AG10803 (cell line): Measurements from ENCODE around the gene PRDM16.

Source experiments
- DNase-seq: peaks from one replicate; pipeline ENCODE4 v3.0.0; 2010; ENCODE audit warnings: low read depth
- H3K4me3 ChIP-seq: 2 replicates; pipeline ENCODE4 v1.5.1; 2011; ENCODE audit warnings: mild to moderate bottlenecking, low read length, control low read depth
- TF ChIP-seq, protein P1 (sequence below): conservative IDR thresholded peaks from 2 replicates; pipeline ENCODE4 v1.5.1; 2011; ENCODE audit warnings: mild to moderate bottlenecking, low read length, control low read depth, inconsistent platforms

The PRDM16 gene

DNA sequence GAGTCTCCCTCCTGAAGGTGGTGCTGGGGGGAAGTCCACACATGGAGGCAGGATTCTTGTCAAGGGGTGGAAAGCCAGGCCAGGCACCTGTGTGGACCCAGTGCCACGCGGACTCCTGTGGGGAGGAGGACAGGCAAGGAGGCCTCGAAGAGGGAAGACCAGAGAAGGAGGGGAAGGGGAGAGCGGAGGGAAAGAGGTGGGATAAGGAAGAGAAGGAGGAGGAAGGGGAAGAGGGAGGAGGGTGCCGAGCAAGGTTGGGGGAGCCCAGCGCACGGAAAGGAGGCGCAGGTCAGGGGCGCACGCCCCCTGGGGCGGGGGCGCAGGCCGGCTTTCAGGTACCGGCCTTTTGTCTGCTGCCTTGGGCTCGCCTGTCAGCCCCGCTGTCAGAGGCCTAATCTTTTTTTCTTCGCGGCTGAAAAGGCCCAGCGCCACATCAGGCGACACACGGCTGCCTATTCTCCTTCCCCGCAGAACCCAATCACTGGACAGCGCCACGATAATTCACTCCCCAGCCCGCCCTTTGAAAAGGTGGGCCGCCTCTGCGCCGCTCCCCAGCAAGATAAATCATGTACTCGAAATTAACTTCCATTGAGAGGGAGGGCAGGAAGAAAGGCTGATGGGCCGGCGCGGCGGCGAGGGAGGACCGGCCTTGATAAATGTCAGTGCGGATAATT lies 42.5 kb downstream of the PRDM16 start:
- no peak for DNase-seq
- TF ChIP-seq, protein P1, sequence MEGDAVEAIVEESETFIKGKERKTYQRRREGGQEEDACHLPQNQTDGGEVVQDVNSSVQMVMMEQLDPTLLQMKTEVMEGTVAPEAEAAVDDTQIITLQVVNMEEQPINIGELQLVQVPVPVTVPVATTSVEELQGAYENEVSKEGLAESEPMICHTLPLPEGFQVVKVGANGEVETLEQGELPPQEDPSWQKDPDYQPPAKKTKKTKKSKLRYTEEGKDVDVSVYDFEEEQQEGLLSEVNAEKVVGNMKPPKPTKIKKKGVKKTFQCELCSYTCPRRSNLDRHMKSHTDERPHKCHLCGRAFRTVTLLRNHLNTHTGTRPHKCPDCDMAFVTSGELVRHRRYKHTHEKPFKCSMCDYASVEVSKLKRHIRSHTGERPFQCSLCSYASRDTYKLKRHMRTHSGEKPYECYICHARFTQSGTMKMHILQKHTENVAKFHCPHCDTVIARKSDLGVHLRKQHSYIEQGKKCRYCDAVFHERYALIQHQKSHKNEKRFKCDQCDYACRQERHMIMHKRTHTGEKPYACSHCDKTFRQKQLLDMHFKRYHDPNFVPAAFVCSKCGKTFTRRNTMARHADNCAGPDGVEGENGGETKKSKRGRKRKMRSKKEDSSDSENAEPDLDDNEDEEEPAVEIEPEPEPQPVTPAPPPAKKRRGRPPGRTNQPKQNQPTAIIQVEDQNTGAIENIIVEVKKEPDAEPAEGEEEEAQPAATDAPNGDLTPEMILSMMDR = no peak
- H3K4me3 ChIP-seq = no peak overlapping the region

DNA sequence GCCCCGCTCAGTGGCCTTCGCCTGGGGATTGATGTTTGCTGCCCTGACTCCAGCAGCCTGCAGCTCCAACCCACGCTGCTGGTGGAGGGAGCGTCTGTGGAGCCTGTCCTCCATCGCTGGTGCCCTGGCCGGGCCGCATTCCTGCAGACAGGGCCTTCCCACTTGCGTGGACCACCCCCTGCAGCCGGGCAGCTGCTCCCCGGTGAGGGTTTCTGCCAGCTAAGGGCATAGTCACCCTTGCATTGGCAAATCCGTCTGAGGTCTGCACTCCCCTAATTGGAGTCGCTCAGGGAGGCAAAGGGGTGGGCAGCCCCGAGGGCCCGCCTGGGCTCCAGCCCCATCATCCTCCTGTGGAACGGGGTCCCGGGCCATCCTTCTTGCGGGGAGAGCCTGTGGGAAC lies 43.5 kb downstream of the PRDM16 start:
- DNase-seq = no peak
- TF ChIP-seq, protein P1 = no peak
- H3K4me3 ChIP-seq = no peak overlapping the region

DNA sequence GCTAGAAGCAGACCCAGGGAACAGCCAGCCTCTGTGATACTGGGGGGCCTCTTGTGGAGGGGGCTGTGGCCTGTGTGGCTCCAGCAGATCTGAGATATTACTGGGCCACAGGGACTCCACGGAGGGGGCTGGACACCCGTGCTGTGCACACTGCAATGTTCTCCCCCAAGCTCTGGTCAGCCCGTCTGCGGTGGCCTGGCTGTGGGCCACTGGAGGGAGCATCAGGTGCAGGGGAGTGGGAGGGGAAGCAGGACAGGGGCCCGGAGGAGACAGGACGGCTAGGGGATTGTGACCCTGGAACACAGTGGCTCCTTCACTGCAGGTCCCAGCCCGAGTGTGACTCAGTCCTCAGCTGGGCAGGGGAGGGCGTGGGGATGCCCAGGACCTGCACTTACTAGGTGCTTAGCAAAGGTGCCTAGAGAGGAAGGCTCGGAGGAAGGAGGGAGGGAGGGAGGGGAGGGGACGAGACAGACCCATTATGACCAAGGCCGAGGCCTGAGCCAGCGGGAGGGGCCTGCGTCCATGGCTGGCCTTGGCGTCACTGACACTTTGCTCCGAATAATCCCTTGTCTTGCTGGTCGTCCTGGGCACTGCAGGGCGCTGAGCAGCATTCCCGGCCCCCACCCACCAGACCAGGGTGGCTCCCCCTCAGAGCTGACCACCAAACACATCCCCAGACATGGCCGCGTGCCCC lies 44.2 kb downstream of the PRDM16 start:
- TF ChIP-seq, protein P1 = no peak
- H3K4me3 ChIP-seq = no peak overlapping the region
- DNase-seq = no peak

DNA sequence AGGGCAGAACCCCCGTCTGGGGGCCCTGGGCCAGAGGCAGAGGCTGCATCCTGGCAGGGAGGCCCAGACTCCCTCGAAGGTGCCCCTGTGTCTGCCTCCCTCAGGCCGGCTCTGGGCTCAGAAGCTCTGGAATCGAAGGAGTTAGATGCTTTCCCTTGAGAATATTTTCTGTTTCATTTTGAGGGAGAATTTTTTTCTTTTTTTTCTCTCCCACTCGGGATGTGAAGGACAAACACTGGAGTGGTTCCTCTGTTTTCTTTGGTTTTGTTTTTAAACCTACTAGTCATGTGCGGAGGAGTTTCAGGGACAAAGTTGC lies 44.7 kb downstream of the PRDM16 start:
- no peak for DNase-seq
- TF ChIP-seq, protein P1 = no peak
- no peak overlapping the region for H3K4me3 ChIP-seq

DNA sequence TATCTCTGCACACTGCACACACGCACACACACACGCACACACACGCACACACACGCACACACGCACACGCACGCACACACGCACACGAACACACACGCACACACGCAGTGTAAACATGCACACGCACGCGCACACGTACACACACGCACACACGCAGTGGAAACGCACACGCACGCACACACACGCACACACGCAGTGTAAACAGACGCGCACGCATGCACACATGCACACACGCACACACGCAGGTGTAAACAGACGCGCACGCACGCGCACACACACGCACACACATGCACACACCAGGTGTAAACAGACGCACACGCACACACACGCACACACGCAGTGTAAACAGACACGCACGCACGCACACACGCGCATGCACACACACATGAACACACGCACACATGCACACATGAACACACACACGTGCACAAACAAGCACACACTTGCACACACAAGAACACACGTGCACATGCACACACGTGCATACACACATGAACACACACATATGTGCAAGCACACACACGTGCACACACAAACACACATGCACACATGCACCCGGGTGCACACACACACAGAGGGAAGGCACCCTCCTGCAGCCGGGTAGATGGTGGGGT lies 45.2 kb downstream of the PRDM16 start:
- TF ChIP-seq, protein P1 = no peak
- H3K4me3 ChIP-seq = no peak overlapping the region
- DNase-seq = no peak

DNA sequence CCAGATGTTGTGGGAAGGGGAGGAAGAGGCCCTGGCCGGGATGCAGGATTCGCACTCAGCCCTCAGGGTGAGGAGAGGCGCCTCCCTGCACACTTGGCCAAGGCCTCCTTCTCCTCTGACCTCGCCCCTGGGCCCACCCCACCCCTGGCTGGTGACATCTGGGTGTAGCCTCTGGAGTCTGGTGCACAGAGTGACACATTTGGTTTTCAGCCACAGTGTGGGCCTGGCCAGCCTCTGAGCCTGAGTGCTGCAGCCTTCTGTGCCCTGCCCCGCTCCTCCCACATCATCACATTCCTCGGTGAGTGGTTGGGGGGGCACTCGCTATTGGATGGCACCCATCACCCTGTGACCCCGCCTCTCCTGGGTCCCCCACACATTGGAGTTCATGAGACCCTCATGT lies 45.8 kb downstream of the PRDM16 start:
- no peak for DNase-seq
- TF ChIP-seq, protein P1 = no peak
- H3K4me3 ChIP-seq = no peak overlapping the region
